GM21717 (cell line): ENCODE measurements around the gene COX5A.
"Not testable (repeated sequence)": the region's sequence is repeated elsewhere in the genome, so short reads cannot be mapped to it uniquely, and the experiment has no call there.

Source experiments
- ATAC-seq: cut with Tn5 transposase; IDR thresholded peaks from one replicate; pipeline ENCODE4 v1.9.1; 2021; ENCODE audit warnings: mild to moderate bottlenecking, moderate library complexity; ENCODE audit not compliant: unreplicated experiment

COX5A gene

DNA sequence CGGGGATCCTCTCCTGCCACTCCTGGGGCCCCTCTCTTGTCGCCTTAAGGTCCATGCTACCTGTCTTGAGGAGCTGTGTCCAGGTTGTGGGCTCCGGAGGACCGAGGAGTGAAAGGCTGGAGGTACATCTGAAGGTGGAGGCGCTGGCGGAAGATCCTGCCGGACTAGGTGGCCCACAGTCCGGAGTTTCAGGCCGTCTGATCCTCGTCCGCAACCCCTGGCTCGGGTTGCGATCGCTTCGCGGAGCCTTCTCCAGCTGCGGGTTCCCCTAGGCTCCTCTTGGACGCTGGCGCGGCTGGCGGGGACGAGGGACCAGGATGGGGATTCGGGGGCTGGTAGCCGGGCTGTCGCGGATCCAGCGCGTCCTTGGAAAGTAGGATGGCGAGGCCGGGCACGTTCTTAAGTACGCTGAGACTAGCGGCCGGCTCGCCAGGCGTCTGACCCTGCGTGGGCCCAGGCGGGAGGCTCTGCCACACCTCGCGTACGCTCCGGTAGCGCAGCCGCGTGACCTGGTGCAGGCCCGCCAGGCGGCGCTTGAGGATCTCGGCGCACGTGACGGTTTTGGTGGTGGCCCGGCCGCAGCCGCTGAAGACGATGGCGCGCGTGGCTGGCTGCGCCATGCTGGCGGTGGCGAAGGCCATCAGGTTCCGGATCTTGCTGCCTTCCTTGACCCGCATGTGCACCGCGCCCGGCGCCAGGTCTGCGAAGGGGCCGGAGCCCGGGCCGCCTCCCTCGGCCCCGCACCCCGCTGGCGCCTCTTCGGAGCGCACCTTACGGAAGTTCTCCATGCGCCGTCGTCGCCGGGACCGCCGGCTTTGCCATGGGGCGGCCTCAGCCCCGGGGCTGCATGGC is 18.1 kb upstream of the COX5A start:
- ATAC-seq, result peak; percentile 26

- no peak for ATAC-seq
Measured at GRCh38 chr15:74955017-74955416, 17.1 kb upstream of the COX5A start.

GRCh38 chr15:74954515-74954914 is 16.6 kb upstream of the COX5A start:
- no peak for ATAC-seq

DNA sequence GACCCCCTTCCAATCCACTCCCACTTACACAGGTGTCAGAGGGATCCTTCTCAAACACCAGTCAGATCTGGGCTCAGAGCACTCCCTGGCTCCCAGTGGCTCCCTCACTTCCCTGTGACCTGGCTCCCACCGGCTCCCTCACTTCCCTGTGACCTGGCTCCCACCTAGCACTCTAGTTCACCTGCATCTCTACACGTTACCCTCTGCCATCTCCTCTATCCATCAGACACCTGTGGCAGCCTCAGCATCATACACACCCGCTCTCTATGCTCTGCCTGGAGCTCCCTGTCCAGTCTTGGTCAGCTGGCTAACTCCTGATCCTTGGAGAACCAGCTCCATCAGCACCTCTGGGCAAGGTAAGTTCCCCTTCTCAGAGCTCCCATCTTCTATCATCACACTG is 13.1 kb upstream of the COX5A start:
- no peak for ATAC-seq

GRCh38 chr15:74950078-74950908 is 12.4 kb upstream of the COX5A start:
- ATAC-seq, result no peak

- no peak for ATAC-seq
Measured at GRCh38 chr15:74937272-74937589, 642 bp downstream of the COX5A start.

- ATAC-seq, result not testable (repeated sequence)
Measured at GRCh38 chr15:74935193-74935592, 2.7 kb downstream of the COX5A start.

DNA sequence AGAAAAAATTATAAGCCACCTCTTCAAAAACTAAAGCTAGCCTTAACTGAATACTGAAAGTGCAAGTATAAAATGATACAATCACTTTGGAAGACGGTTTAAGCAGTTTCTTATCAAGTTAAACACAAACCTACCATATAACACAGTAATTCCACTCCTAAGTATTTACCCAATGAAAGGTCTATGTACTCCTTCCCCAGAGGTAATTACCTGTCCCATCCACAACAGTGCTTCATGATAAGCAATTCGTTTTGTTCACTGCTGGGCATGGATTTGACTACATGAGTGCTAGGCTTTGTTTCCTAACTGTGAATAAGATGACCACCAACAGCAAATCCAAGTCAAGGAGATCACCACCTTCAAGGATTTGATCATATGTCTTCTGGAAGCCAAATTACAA is 4.3 kb downstream of the COX5A start:
- ATAC-seq, result no peak

GRCh38 chr15:74928771-74929198 is 9.1 kb downstream of the COX5A start:
- ATAC-seq, result no peak

DNA sequence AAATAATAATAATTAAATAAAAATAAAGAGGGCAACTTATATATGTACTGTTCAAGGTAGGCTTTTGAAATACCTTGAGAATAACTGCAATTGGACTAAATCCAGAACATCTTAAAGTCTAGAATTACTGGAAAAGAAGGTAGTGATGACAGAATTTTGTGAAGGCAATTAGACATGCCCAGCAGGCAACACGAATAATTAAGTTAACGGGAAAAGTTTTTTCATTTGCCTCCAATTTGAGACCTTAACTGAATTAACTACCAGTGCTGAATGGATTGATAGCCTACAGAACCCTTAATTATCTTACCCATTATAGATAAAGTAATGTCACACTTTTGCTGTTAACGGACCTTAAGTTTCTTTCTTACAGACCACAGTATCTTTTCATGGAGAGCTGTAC is 13.3 kb downstream of the COX5A start:
- no peak for ATAC-seq

GRCh38 chr15:74920456-74920855 is 17.4 kb downstream of the COX5A start:
- ATAC-seq, result no peak

DNA sequence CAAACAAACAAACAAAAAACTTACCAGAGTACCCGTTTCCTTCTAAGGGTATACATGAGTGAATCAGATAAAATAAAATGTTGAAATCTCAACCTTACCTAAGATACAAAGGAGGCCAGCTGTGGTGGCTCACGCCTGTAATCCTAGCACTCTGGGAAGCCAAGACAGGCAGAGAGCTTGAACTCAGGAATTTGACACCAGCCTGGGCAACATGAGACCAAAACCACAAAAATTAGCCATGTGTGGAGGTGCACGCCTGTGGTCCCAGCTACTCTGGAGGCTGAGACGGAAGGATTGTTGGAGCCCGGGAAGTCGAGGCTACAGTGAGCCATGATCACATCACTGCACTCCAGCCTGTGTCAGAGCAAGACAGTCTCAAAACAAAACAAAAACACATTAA is 20.2 kb downstream of the COX5A start:
- no peak for ATAC-seq

DNA sequence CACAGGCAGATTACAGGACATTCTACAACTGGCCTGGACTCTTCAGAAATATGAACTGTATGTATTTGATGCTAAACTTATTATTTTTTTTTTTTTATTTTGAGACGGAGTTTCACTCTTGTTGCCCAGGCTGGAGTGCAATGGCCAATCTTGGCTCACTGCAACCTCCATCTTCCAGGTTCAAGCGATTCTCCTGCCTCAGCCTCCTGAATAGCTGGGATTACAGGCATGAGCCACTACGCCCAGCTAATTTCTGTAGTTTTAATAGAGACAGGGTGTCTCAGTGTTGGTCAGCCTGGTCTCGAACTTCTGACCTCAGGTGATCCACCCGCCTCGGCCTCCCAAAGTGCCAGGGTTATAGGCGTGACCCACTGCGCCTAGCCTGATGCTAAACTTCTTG is 24.1 kb downstream of the COX5A start:
- not testable (repeated sequence) for ATAC-seq

DNA sequence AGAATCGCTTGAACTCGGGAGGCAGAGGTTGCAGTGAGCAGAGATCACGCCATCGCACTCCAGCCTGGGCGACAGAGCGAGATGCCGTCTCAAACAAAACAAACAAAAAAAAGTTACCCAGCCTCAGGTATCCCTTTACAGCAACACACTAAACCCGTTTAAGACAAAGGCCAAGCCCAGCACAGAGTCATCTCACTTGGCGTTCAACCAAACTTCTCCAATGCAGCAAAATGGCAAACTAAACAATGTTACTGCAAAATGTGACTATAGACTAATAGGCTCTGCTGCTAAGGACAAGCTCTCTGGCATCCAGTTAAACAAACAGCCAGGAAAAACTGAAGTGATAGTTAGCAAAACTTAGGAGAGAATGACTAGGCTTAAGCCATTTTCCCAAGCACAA is 24.8 kb downstream of the COX5A start:
- no peak for ATAC-seq

- no peak for ATAC-seq
Measured at GRCh38 chr15:74908635-74909034, 29.2 kb downstream of the COX5A start.

DNA sequence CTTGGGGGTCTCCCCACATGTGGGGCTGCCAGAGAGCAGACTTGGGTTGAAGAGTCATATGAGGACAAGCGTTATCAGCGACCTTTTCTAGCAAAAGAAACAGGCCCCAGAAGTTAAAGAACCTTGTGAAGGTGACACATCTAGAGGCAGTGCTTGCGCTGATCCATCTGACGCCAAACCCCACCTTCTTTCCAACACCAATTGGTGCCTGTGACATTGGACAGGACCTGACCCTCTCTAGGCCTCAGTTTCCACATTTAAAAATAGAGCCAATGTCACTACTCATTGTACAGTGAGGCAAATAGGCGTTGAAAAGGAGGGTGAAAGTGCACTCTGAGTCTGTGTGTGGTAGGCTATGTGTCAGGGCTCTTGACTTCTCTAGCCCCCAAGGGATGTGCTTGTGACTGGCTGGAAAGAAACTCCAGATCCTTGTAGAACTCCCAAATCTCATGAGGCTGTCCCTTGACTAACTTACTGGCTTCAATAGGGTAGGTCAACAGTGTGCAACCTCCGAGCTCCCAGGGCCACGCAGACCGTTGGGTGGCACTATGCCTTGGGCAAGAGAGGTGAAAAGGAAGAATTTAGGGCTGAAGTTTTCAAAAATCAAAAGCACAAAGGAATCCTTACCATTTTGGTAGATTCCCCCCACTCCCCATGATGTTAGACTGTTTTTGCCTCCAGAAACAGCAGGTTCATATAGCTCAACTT is 30.6 kb downstream of the COX5A start:
- ATAC-seq, result no peak

DNA sequence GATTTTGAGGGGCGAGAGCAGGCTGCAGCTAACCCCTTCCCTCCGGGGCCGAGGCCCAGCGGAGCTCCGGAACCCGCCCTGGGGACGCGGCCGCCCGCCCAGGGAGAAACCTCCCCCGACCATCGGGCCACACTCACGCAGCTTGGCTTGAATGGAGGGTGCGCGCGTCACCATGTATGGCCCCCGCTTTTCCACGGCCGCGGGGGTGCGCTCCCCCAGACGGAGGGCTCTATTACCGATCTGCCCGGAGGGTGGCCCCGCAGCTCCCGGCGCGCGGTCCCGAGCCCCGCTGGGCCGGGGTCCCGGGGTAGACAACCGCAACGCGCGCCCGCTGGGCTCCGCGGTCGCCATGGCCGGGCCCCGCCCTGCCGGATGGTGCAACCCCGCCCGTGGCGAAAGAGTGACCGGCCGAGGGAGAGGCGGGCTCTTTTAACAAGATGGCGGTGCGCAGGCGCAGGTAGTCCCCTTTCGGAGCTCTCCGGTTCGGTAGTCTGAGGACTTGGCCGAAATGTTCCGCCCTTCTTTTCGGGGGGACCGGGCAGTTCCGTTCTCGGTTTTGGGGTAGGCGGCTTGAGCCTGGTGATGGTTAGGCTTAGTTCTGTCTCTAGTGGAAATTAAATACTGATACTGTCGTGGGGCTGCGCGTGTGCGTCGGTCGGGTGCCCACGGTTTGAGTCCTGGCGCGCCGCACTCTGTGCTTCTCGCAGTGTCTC is 31.3 kb downstream of the COX5A start, which contains the start of gene FAM219B:
Gene FAM219B, minus strand, starts transcription at position 402 of the 713 bp plus-strand sequence. Its CDS starts 51 bp downstream, at position 351.
- peak; percentile 68 for ATAC-seq

- peak; percentile 11 for ATAC-seq
Measured at GRCh38 chr15:74906067-74906449, 31.8 kb downstream of the COX5A start.

GRCh38 chr15:74904190-74904805 is 33.6 kb downstream of the COX5A start:
- ATAC-seq, result no peak

DNA sequence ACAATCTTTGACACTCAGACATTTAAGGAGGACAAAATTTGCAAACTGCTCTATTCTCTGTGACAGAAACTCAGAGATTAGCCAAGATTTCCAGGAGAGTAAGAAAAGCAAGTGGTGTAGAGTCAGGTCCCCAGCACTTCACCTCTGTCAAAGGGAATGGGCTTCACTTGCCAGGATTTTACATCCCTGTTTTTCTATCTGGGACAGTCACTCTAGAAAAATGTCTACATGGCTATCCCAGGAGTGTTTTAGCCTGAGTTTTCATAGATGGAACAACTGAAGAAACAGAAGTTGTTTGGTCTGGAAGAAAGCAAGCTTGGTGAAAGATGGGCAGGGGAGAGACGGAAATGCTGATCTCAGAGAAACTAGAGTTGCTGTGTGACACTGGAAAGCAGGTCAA is 34.2 kb downstream of the COX5A start:
- no peak for ATAC-seq
